Sigmoid colon (tissue), 7 donors: ENCODE data around the gene ABCA9. TPM values are rescaled to one million over a fixed set of nuclear protein-coding genes. Genes with fewer than 3 reads are reported as not detected.

Experiments
- DNase-seq: peaks from one replicate; pipeline ENCODE4 v3.0.0-alpha.2; 2019
- H3K27ac ChIP-seq, 4 donors: fragments of 200-600 bp; sonication (generic); one replicate each; pipeline ENCODE4 v1.5.1; 2016 to 2019; ENCODE audit warnings: mild to moderate bottlenecking in 1 of 4
- H3K27me3 ChIP-seq, 3 donors: fragments of 200-600 bp; sonication (generic); one replicate each; pipeline ENCODE4 v1.5.1; 2019; ENCODE audit warnings: mild to moderate bottlenecking in 1 of 3
- H3K36me3 ChIP-seq, 4 donors: fragments of 200-600 bp; sonication (generic); one replicate each; pipeline ENCODE4 v1.5.1; 2016 to 2019
- H3K4me1 ChIP-seq, 4 donors: fragments of 200-600 bp; sonication (generic); one replicate each; pipeline ENCODE4 v1.5.1; 2017 to 2019
- H3K4me3 ChIP-seq, 4 donors: fragments of 200-600 bp; sonication (generic); one replicate each; pipeline ENCODE4 v1.5.1; 2017 to 2019; ENCODE audit warnings: mild to moderate bottlenecking in 2 of 4, moderate library complexity in 1 of 4
- H3K9me3 ChIP-seq, 4 donors: fragments of 200-600 bp in 3 of 4; sonication (generic) in 3 of 4; one replicate each; pipeline versions ENCODE4 v1.5.1 to v1.6.1; 2013 to 2019
- EP300 ChIP-seq, 4 donors: sonication (generic); formaldehyde crosslinking; IDR thresholded peaks; one replicate each; pipeline ENCODE4 v1.6.1; 2017; ENCODE audit warnings: antibody characterized with exemption in 4 of 4
- POLR2A ChIP-seq, 2 donors: fragments of 450-650 bp; IDR thresholded peaks; one replicate each; pipeline ENCODE4 v1.6.1; 2016; ENCODE audit warnings: antibody characterized with exemption in 2 of 2, mild to moderate bottlenecking in 2 of 2, moderate library complexity in 2 of 2
- POLR2AphosphoS5 ChIP-seq, 4 donors: sonication (generic); formaldehyde crosslinking; IDR thresholded peaks; one replicate each; pipeline ENCODE4 v1.6.1; 2017; ENCODE audit warnings: antibody characterized with exemption in 4 of 4
- WGBS, 2 donors: extraction: QIAGEN DNeasy Blood & Tissue Kit; methylation state at CpG; one replicate each; pipeline ENCODE4 v1.1.7; 2013; 5-methylcytosine and 5-hydroxymethylcytosine counted together
- intact Hi-C: fragments of 100-400 bp; cut with DNase I; formaldehyde crosslinking; loops from one replicate; pipeline ENCODE4 v1.15.1; 2023
- polyA plus RNA-seq, 3 donors: library from polyadenylated mRNA; stranded (reverse); fragments of 200-250 nt; gene quantifications; one replicate each; pipeline ENCODE4 v1.2.3, GENCODE V29; 2013
- total RNA-seq, 4 donors: library from RNA; depleted of rRNA; stranded (reverse); fragments of >200 nt; gene quantifications; one replicate each; pipeline ENCODE4 v1.1.0, GENCODE V29; 2016
- TF ChIP-seq, protein P1 (sequence below), 4 experiments: fragments of 450-650 bp in 3 of 4; fragments of 200-600 bp in 1 of 4; IDR thresholded peaks; one replicate each; pipeline ENCODE4 v1.5.1; 2016 to 2019; ENCODE audit warnings: antibody characterized with exemption in 4 of 4, mild to moderate bottlenecking in 3 of 4, moderate library complexity in 2 of 4
- donor health status: healthy with polysubstance abuse.
- donor health status: Bipolar disorder and iron deficiency.
- donor health status: healthy.

Gene ABCA9
- total and polyA plus RNA-seq, 7 donors: 0.23 to 74.5 (median 11.1) TPM

DNA sequence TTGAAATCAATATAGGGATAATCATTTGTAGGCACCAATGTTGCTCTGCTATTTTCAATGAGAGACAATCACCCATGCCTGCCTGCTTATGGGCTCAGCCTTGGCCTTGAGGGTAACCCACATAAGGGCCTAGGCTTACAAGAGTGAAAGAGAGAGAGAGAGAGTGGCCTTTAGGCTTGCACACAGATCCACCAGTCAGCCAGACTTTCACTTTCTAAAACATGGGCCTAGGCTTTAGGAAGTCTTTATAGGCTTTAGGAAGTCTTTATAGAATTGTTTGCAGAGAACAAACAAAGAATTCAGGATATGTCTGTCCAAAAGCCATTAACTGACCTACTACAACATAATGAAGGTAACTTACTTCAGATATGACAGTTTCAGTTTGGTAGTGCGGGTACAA is 3.4 kb downstream of the ABCA9 start:
- no peak for TF ChIP-seq EP300 (IDR thresholded peaks at IDR 0.05)
- TF ChIP-seq POLR2A (IDR thresholded peaks at IDR 0.05): no peak
- no peak for TF ChIP-seq POLR2AphosphoS5 (IDR thresholded peaks at IDR 0.05)
- TF ChIP-seq, protein P1, sequence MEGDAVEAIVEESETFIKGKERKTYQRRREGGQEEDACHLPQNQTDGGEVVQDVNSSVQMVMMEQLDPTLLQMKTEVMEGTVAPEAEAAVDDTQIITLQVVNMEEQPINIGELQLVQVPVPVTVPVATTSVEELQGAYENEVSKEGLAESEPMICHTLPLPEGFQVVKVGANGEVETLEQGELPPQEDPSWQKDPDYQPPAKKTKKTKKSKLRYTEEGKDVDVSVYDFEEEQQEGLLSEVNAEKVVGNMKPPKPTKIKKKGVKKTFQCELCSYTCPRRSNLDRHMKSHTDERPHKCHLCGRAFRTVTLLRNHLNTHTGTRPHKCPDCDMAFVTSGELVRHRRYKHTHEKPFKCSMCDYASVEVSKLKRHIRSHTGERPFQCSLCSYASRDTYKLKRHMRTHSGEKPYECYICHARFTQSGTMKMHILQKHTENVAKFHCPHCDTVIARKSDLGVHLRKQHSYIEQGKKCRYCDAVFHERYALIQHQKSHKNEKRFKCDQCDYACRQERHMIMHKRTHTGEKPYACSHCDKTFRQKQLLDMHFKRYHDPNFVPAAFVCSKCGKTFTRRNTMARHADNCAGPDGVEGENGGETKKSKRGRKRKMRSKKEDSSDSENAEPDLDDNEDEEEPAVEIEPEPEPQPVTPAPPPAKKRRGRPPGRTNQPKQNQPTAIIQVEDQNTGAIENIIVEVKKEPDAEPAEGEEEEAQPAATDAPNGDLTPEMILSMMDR (IDR thresholded peaks at IDR 0.05): no peak
- 24 to 57% methylated on average over 1 of the region's 1 CpG for WGBS, 2 donors
- H3K36me3 ChIP-seq: no peaks in the 10 kb centered on the region

DNA sequence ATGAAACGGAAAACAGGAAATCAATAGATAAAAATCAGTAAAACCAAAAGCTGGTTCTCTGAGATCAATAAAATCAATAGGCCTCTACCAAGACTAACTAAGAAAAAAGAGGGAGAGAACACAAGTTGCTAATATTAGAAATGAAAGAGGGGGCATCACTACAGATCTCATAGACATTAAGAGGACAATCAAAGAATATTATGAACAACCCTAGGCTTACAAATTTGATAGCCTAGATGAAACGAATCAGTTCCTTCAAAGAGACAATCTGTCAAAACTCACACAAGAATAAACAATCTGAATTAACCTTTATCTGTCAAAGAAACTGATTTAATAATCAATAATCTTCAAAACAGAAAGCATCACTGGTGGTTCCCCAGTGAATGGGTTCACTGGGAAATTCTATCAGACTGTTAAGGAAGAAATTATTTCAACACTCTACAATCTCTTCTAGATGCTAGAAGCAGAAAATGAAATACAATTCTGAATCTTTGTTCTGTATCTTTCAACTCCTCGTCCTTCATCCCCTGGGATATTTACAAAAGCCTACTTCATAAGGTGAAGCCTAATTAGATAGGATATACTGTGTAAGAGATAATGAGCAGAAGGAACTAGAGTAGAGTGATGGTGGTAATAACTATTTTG is 4.4 kb downstream of the ABCA9 start:
- Histone ChIP-seq H3K27me3 (no peaks in the 10 kb centered on the region), H3K4me3 (no peak overlapping the region), H3K9me3 (no peaks in the 10 kb centered on the region), H3K27ac (no peak overlapping the region), H3K4me1 (no peaks in the 10 kb centered on the region), H3K36me3 (no peaks in the 10 kb centered on the region)
- TF ChIP-seq POLR2AphosphoS5 (IDR thresholded peaks at IDR 0.05): no peak
- no peak for TF ChIP-seq EP300 (IDR thresholded peaks at IDR 0.05)
- TF ChIP-seq, protein P1 (IDR thresholded peaks at IDR 0.05): no peak
- no peak for TF ChIP-seq POLR2A (IDR thresholded peaks at IDR 0.05)
- no peak for DNase-seq
- WGBS, 2 donors: 91 to 92% methylated on average over 3 of the region's 3 CpGs
- intact Hi-C loops: loop anchor here (5.0 kb wide), 1 partner anchor 264 kb away; no protein-coding TSS in a partner anchor

More for the DNA sequence above, 3.4 kb downstream of the ABCA9 start:
- Histone ChIP-seq H3K4me3 (no peak overlapping the region), H3K4me1 (peaks cover 0 to 5% (median 0%) of the 10 kb centered on the region in 4 donors), H3K27ac (no peak overlapping the region), H3K27me3 (no peaks in the 10 kb centered on the region), H3K9me3 (no peaks in the 10 kb centered on the region)
- no peak for DNase-seq
- intact Hi-C loops: loop anchor here (5.0 kb wide), 1 partner anchor 265 kb away; no protein-coding TSS in a partner anchor

DNA sequence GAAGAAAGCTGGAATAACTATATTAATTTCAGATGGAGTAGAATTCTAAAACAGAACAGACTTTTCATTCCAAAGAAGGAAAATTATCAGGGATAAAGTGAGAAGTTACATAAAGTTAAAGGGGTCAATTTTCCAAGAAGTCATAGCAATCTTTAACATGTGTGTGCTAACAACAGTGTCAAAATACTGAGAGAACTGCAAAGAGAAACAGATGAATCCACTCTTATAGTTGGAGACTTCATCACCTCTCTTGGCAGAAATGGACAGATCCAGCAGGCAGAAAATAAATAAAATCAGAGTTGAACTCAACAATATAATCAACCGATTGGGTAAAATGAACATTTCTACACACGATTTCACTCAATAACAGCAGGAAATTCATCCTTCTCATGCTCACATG is 5.4 kb downstream of the ABCA9 start:
- intact Hi-C loops: loop anchor here (5.0 kb wide), 1 partner anchor 263 kb away; no protein-coding TSS in a partner anchor
- Histone ChIP-seq H3K9me3 (no peaks in the 10 kb centered on the region), H3K27me3 (no peaks in the 10 kb centered on the region), H3K4me1 (no peaks in the 10 kb centered on the region), H3K27ac (no peak overlapping the region), H3K4me3 (no peak overlapping the region), H3K36me3 (no peaks in the 10 kb centered on the region)
- no peak for TF ChIP-seq POLR2AphosphoS5 (IDR thresholded peaks at IDR 0.05)
- TF ChIP-seq, protein P1 (IDR thresholded peaks at IDR 0.05): no peak
- TF ChIP-seq POLR2A (IDR thresholded peaks at IDR 0.05): no peak
- no peak for TF ChIP-seq EP300 (IDR thresholded peaks at IDR 0.05)
- WGBS, 2 donors: 83 to 87% methylated on average over 2 of the region's 2 CpGs
- DNase-seq: no peak

DNA sequence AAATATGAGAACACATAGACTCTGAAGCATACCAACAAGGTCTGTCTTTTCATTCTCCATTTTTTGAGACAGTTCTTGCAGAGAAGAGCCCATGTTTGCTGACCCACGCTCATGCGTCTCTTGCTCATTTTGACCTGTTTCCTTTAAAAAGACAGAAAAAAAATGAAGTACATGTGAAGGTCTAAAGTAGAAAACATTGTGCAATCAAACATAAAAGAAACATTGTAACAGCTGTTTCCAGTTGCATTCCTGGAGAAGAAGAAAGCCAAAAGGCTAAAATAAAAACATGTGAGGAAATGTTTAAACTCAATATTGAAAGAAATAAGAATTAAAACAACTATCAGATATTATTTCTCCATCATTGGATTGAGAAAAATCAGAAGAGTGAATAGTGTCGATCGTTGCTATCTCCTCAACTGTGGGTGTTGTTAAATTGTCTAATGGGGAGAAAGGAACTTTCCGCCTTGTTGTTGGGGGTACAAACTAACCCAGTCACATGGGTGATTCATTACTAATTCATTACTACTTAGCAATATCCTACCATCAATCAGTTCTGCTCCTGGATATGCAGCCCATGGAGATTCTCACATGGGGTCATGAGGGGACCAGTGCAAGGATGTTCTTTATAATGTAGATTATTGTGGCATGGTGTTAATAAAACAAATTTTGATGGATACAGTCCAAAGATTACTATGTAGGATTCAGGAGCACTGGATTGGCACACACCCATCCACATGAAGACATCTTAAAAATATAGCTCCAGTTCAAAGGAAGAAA is 9.5 kb downstream of the ABCA9 start:
- Histone ChIP-seq H3K4me3 (no peak overlapping the region), H3K4me1 (no peaks in the 10 kb centered on the region), H3K36me3 (no peaks in the 10 kb centered on the region), H3K27me3 (no peaks in the 10 kb centered on the region), H3K27ac (peak overlapping the region in 3 of 4 donors; percentile 5 to 56 (median 17)), H3K9me3 (no peaks in the 10 kb centered on the region)
- no peak for TF ChIP-seq EP300 (IDR thresholded peaks at IDR 0.05)
- TF ChIP-seq POLR2AphosphoS5 (IDR thresholded peaks at IDR 0.05): peak; percentile 24 to 58 (median 50)
- TF ChIP-seq, protein P1 (IDR thresholded peaks at IDR 0.05): no peak
- TF ChIP-seq POLR2A (IDR thresholded peaks at IDR 0.05): no peak
- 81 to 93% methylated on average over 5 of the region's 5 CpGs for WGBS, 2 donors
- intact Hi-C loops: no loop called here
- DNase-seq: no peak
